Measurements from ENCODE around the gene CCBE1.

DNA sequence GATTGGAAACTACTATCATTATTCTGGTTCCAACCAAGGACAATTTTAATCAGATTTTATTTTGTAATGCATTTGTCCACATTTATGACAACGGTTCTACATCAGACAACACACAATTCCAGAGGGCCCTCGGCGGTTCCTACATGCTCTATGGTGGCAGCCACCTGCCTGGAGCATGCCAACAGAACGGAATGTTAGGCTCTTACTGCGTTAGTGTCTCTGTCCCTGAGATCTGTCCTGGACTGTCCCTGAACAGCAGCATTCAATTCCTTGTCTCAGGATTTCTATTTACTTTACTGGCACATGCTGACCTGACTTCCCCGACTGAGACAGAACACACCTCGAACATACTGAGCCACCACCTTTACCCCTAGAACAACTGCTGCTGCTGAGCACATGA, 117.7 kb downstream of the CCBE1 start:
- TF ChIP-seq, protein P1, sequence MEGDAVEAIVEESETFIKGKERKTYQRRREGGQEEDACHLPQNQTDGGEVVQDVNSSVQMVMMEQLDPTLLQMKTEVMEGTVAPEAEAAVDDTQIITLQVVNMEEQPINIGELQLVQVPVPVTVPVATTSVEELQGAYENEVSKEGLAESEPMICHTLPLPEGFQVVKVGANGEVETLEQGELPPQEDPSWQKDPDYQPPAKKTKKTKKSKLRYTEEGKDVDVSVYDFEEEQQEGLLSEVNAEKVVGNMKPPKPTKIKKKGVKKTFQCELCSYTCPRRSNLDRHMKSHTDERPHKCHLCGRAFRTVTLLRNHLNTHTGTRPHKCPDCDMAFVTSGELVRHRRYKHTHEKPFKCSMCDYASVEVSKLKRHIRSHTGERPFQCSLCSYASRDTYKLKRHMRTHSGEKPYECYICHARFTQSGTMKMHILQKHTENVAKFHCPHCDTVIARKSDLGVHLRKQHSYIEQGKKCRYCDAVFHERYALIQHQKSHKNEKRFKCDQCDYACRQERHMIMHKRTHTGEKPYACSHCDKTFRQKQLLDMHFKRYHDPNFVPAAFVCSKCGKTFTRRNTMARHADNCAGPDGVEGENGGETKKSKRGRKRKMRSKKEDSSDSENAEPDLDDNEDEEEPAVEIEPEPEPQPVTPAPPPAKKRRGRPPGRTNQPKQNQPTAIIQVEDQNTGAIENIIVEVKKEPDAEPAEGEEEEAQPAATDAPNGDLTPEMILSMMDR (conservative IDR thresholded peaks at IDR 0.05): no peak
- no peak for TF ChIP-seq ZFX (IDR thresholded peaks at IDR 0.05)

Measured in C4-2B (cell line).